Rectal smooth muscle tissue (tissue), 1 donor: ENCODE results near the gene PPCS.

Experiments
- H3K27ac ChIP-seq: one replicate; pipeline ENCODE4 v1.7.0; 2013; ENCODE audit warnings: low read depth, low read length, inconsistent platforms
- H3K27me3 ChIP-seq: one replicate; pipeline ENCODE4 v1.7.0; 2013; ENCODE audit warnings: low read length; ENCODE audit not compliant: control insufficient read depth, insufficient read depth
- H3K36me3 ChIP-seq: one replicate; pipeline ENCODE4 v1.7.0; 2013; ENCODE audit warnings: low read length; ENCODE audit not compliant: control insufficient read depth, insufficient read depth
- H3K4me1 ChIP-seq: one replicate; pipeline ENCODE4 v1.7.0; 2013; ENCODE audit warnings: low read length; ENCODE audit not compliant: control insufficient read depth, insufficient read depth
- H3K4me3 ChIP-seq: one replicate; pipeline ENCODE4 v1.7.0; 2013; ENCODE audit warnings: low read length
- H3K9ac ChIP-seq: one replicate; pipeline ENCODE4 v1.7.0; 2013; ENCODE audit warnings: low read length

Gene PPCS

DNA sequence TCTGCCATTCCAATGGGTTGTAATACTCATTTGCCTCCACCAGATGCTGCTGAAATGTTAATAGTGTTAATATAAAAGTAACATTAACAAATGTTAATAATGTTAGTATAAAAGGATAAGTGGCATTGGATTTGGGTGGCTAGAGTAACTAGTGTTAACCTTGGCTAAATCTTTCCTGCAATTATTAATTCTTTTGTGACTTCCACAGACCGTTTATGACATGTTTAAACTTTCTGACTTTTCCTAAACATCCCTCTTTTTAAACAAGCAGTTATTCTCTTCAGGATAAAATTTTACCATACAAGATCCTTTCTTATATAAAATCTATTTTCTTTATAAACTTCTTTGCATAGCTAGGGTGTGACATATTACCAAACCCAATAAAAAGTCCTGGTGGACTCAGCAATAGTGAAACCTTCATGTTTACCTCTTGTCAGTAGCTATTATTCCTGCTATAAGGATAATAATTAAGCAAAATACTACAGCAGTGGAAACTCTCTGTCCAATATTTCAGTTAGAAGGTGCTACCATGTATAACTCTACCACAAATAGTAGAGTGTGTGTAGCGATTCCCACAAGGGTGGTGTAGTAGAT lies 48.3 kb downstream of the PPCS start:
- Histone ChIP-seq H3K36me3 (no peaks in the 10 kb centered on the region), H3K27me3 (no peaks in the 10 kb centered on the region), H3K4me3 (no peak overlapping the region), H3K9ac (no peak overlapping the region), H3K4me1 (no peaks in the 10 kb centered on the region), H3K27ac (no peak overlapping the region)

- H3K36me3 ChIP-seq: no peaks in the 10 kb centered on the region
Measured at GRCh38 chr1:42506576-42506975, 50.2 kb downstream of the PPCS start.

More at GRCh38 chr1:42506576-42506975, 50.2 kb downstream of the PPCS start:
- Histone ChIP-seq H3K27ac (no peak overlapping the region), H3K4me3 (no peak overlapping the region), H3K4me1 (no peaks in the 10 kb centered on the region), H3K27me3 (no peaks in the 10 kb centered on the region), H3K9ac (no peak overlapping the region)
